Naive thymus-derived CD4-positive, alpha-beta T cell (primary cell): Measurements from ENCODE around the gene IFI30. TPM values are rescaled to one million over a fixed set of nuclear protein-coding genes. Genes with fewer than 3 reads are reported as not detected.

Experiments used
- ATAC-seq: fragments of 150-1000 bp; cut with Tn5 transposase; 2 replicates; pipeline ENCODE4 v1.10.0; 2021; ENCODE audit warnings: mild to moderate bottlenecking, moderate library complexity
- CTCF ChIA-PET: fragments of 350-600 bp; sonication (Branson Sonifier 250); formaldehyde crosslinking; loops from one replicate; lab custom pipeline; 2021; ENCODE audit warnings: antibody characterized with exemption; lab: Charles Lee
- POLR2A ChIA-PET: fragments of 350-600 bp; sonication (Branson Sonifier 250); formaldehyde crosslinking; loops from one replicate; lab custom pipeline; 2021; ENCODE audit warnings: antibody characterized with exemption, inconsistent platforms; lab: Charles Lee
- DNase-seq, 9 donors: peaks; one replicate each; pipeline versions ENCODE4 v3.0.0 to v3.0.0-alpha.2; 2020 to 2022; ENCODE audit warnings: mixed read lengths in 1 of 9
- H3K27ac ChIP-seq: one replicate; pipeline ENCODE4 v1.7.0; 2013; ENCODE audit warnings: mild to moderate bottlenecking, low read depth, low read length, moderate library complexity
- H3K27me3 ChIP-seq, 2 donors: one replicate each; pipeline ENCODE4 v1.7.0; 2013; ENCODE audit warnings: low read length in 2 of 2, mild to moderate bottlenecking in 2 of 2, moderate library complexity in 2 of 2; ENCODE audit not compliant: control insufficient read depth in 2 of 2, insufficient read depth in 2 of 2
- H3K36me3 ChIP-seq, 3 experiments: 1 replicate in 2 of 3; 2 replicates in 1 of 3; pipeline ENCODE4 v1.7.0; 2013; ENCODE audit warnings: low read length in 3 of 3, mild to moderate bottlenecking in 3 of 3, moderate library complexity in 1 of 3; ENCODE audit not compliant: insufficient read depth in 3 of 3, control insufficient read depth in 2 of 3
- H3K4me1 ChIP-seq, 2 donors: one replicate each; pipeline ENCODE4 v1.7.0; 2013; ENCODE audit warnings: low read length in 2 of 2, mild to moderate bottlenecking in 2 of 2, moderate library complexity in 1 of 2; ENCODE audit not compliant: control insufficient read depth in 2 of 2, insufficient read depth in 2 of 2
- H3K4me3 ChIP-seq: 2 replicates; pipeline ENCODE4 v1.7.0; 2013; ENCODE audit warnings: mild to moderate bottlenecking, low read length
- H3K9me3 ChIP-seq, 3 experiments: 1 replicate in 2 of 3; 2 replicates in 1 of 3; pipeline ENCODE4 v1.7.0; 2013; ENCODE audit warnings: low read length in 3 of 3; ENCODE audit not compliant: control insufficient read depth in 2 of 3
- H3K27ac Mint-ChIP-seq, 9 donors: one replicate each; pipeline ENCODE4 v1.8.0; 2020 to 2022; ENCODE audit warnings: mixed read lengths in 9 of 9, mild to moderate bottlenecking in 8 of 9, moderate library complexity in 5 of 9, inconsistent platforms in 2 of 9
- H3K27me3 Mint-ChIP-seq, 5 donors: one replicate each; pipeline ENCODE4 v1.8.0; 2021 to 2022; ENCODE audit warnings: mixed read lengths in 5 of 5, mild to moderate bottlenecking in 1 of 5
- H3K36me3 Mint-ChIP-seq, 5 donors: one replicate each; pipeline ENCODE4 v1.8.0; 2020 to 2022; ENCODE audit warnings: mixed read lengths in 5 of 5, mild to moderate bottlenecking in 3 of 5, inconsistent platforms in 1 of 5
- H3K4me1 Mint-ChIP-seq, 7 donors: one replicate each; pipeline ENCODE4 v1.8.0; 2020 to 2022; ENCODE audit warnings: mixed read lengths in 7 of 7, mild to moderate bottlenecking in 3 of 7, inconsistent platforms in 1 of 7
- H3K4me3 Mint-ChIP-seq, 10 donors: one replicate each; pipeline ENCODE4 v1.8.0; 2020 to 2022; ENCODE audit warnings: mild to moderate bottlenecking in 10 of 10, mixed read lengths in 10 of 10, moderate library complexity in 6 of 10, inconsistent platforms in 2 of 10
- H3K9me3 Mint-ChIP-seq, 11 donors: one replicate each; pipeline ENCODE4 v1.8.0; 2020 to 2022; ENCODE audit warnings: mixed read lengths in 11 of 11, mild to moderate bottlenecking in 4 of 11, inconsistent platforms in 1 of 11, moderate library complexity in 1 of 11
- intact Hi-C, 2 donors: fragments of 100-400 bp; cut with micrococcal nuclease; formaldehyde crosslinking; loops; one replicate each; pipeline ENCODE4 v1.15.1; 2023
- polyA plus RNA-seq, 2 donors: library from polyadenylated mRNA; unstranded; fragments of 300-500 nt; fragmentation: Illumina TruSeq; gene quantifications; one replicate each; pipeline ENCODE4 v1.2.3, GENCODE V29; 2021
- total RNA-seq, 6 experiments: library from RNA in 5 of 6; stranded (reverse) in 5 of 6; gene quantifications; 1 replicate in 5 of 6; 2 replicates in 1 of 6; pipeline ENCODE4 v1.2.3 and lab custom pipeline; 2021 to 2026

IFI30 gene
- total and polyA plus RNA-seq, 7 experiments from 2014 or later: 6.7 to 514 (median 59.3) TPM

GRCh38 chr19:18155095-18156087 is 18.2 kb upstream of the IFI30 start:
- ATAC-seq (no peak), DNase-seq (no peak)
- H3K27ac ChIP-seq: no peak overlapping the region
- Mint-ChIP-seq H3K27ac (peak overlapping the region in 3 of 9 donors; percentile 17 to 94 (median 36)), H3K27me3 (no peaks in the 10 kb centered on the region), H3K4me3 (peak overlapping the region in 7 of 10 donors; percentile 18 to 91 (median 49)), H3K4me1 (peaks cover 9 to 34% (median 25%) of the 10 kb centered on the region in 7 donors), H3K9me3 (peaks cover 0 to 2% (median 0%) of the 10 kb centered on the region in 11 donors), H3K36me3 (peaks cover 0 to 5% (median 0%) of the 10 kb centered on the region in 5 donors)
- no peaks in the 10 kb centered on the region for H3K27me3 ChIP-seq
- peaks cover 0 to 16% (median 0%) of the 10 kb centered on the region in 3 experiments for H3K36me3 ChIP-seq
- H3K9me3 ChIP-seq: no peaks in the 10 kb centered on the region
- intact Hi-C loops: loop anchor here in 1 of 2 donors (10.0 kb wide), 1 partner anchor 221 kb away; the partner anchor contains the start of gene CCDC124
- no peak overlapping the region for H3K4me3 ChIP-seq
- peaks cover 17 to 20% of the 10 kb centered on the region in 2 donors for H3K4me1 ChIP-seq
- ChIA-PET CTCF (interaction anchor here (1.2 kb wide), 1 partner anchor 42 kb away, joined by 4 read pairs; no protein-coding TSS in a partner anchor), POLR2A (interaction anchor here (0.6 to 1.4 kb wide), 2 partner anchors 36 to 124 kb away, joined by 3 to 4 read pairs; no protein-coding TSS in a partner anchor)

- H3K4me3 ChIP-seq: no peak overlapping the region
- Mint-ChIP-seq H3K9me3 (peaks cover 0 to 2% (median 0%) of the 10 kb centered on the region in 11 donors), H3K27ac (peak overlapping the region in 3 of 9 donors; percentile 45 to 77 (median 56)), H3K4me3 (no peak overlapping the region), H3K36me3 (peaks cover 0 to 5% (median 0%) of the 10 kb centered on the region in 5 donors), H3K27me3 (no peaks in the 10 kb centered on the region), H3K4me1 (peaks cover 9 to 38% (median 30%) of the 10 kb centered on the region in 7 donors)
- CTCF ChIA-PET: no interaction called here
- no peaks in the 10 kb centered on the region for H3K9me3 ChIP-seq
- ATAC-seq: no peak
- POLR2A ChIA-PET: no interaction called here
- no peaks in the 10 kb centered on the region for H3K27me3 ChIP-seq
- H3K4me1 ChIP-seq: peaks cover 16 to 21% of the 10 kb centered on the region in 2 donors
- H3K36me3 ChIP-seq: peaks cover 0 to 16% (median 0%) of the 10 kb centered on the region in 3 experiments
- intact Hi-C loops: loop anchor here in 1 of 2 donors (10.0 kb wide), 1 partner anchor 221 kb away; the partner anchor contains the start of gene CCDC124
- no peak for DNase-seq
- no peak overlapping the region for H3K27ac ChIP-seq
These were observed 17.3 kb upstream of the IFI30 start for GRCh38 chr19:18156268-18156667.

GRCh38 chr19:18156841-18157464 is 16.7 kb upstream of the IFI30 start:
- Histone ChIP-seq H3K27me3 (no peaks in the 10 kb centered on the region), H3K27ac (no peak overlapping the region), H3K4me1 (peaks cover 10 to 21% of the 10 kb centered on the region in 2 donors), H3K4me3 (no peak overlapping the region), H3K9me3 (no peaks in the 10 kb centered on the region), H3K36me3 (peaks cover 0 to 16% (median 0%) of the 10 kb centered on the region in 3 experiments)
- DNase-seq (no peak), ATAC-seq (no peak)
- H3K27ac Mint-ChIP-seq: no peak overlapping the region
- no peaks in the 10 kb centered on the region for H3K27me3 Mint-ChIP-seq
- POLR2A ChIA-PET: no interaction called here
- peaks cover 0 to 5% (median 0%) of the 10 kb centered on the region in 5 donors for H3K36me3 Mint-ChIP-seq
- peaks cover 9 to 34% (median 26%) of the 10 kb centered on the region in 7 donors for H3K4me1 Mint-ChIP-seq
- H3K4me3 Mint-ChIP-seq: no peak overlapping the region
- intact Hi-C loops: loop anchor here in 1 of 2 donors (10.0 kb wide), 1 partner anchor 222 kb away; the partner anchor contains the start of gene CCDC124
- peaks cover 0 to 2% (median 0%) of the 10 kb centered on the region in 11 donors for H3K9me3 Mint-ChIP-seq
- CTCF ChIA-PET: interaction anchor here (0.6 to 1.5 kb wide), 3 partner anchors 38 to 96 kb away, joined by 3 to 5 read pairs (median 4); no protein-coding TSS in a partner anchor

DNA sequence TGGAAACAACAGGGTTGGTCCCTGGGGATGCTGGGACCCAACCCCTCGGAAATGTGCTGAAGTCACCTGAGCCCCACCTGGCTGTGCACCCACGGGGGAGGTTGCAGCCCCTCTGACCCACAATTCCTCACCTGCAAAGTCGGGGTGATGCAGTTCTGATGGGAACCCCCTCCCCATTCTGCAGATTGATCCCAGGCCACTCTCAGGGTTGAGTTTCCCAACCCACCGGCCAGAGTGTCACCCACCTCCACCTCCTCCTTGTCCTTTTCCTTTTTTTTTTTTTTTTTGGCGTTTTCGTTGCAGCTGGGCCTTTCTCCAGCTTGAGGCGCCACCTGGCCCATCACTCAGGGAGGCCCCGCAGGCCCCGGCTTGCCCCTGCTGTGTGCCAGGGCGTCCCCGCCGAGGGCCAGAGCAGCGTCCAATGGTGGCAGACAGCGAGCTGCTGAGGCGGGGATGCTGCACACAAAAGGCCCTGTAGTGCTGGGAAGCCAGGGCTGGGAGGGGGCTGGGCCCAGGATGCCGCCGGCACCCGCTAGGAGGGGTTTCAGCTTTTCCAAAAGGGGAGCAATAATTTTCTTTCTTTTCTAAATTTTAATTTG is 16.0 kb upstream of the IFI30 start:
- H3K27me3 Mint-ChIP-seq: no peaks in the 10 kb centered on the region
- DNase-seq (no peak), ATAC-seq (no peak)
- H3K36me3 Mint-ChIP-seq: peaks cover 0 to 5% (median 0%) of the 10 kb centered on the region in 5 donors
- peaks cover 0 to 2% (median 0%) of the 10 kb centered on the region in 11 donors for H3K9me3 Mint-ChIP-seq
- Histone ChIP-seq H3K9me3 (no peaks in the 10 kb centered on the region), H3K27ac (no peak overlapping the region), H3K27me3 (no peaks in the 10 kb centered on the region), H3K4me3 (no peak overlapping the region), H3K36me3 (peaks cover 0 to 22% (median 0%) of the 10 kb centered on the region in 3 experiments), H3K4me1 (peaks cover 10 to 22% of the 10 kb centered on the region in 2 donors)
- H3K4me3 Mint-ChIP-seq: no peak overlapping the region
- intact Hi-C loops: loop anchor here in 1 of 2 donors (10.0 kb wide), 1 partner anchor 223 kb away; the partner anchor contains the start of gene CCDC124
- H3K4me1 Mint-ChIP-seq: peaks cover 9 to 30% (median 22%) of the 10 kb centered on the region in 7 donors
- POLR2A ChIA-PET: interaction anchor here (0.7 kb wide), 1 partner anchor 35 kb away, joined by 3 read pairs; the partner anchor contains the start of gene MPV17L2
- CTCF ChIA-PET: interaction anchor here (0.6 to 1.5 kb wide), 4 partner anchors 38 to 96 kb away, joined by 3 to 5 read pairs (median 4); no protein-coding TSS in a partner anchor
- H3K27ac Mint-ChIP-seq: no peak overlapping the region

GRCh38 chr19:18158467-18158866 is 15.1 kb upstream of the IFI30 start:
- Histone ChIP-seq H3K4me3 (no peak overlapping the region), H3K9me3 (no peaks in the 10 kb centered on the region), H3K27ac (peak overlapping the region; percentile 14), H3K4me1 (peaks cover 10 to 22% of the 10 kb centered on the region in 2 donors), H3K36me3 (peaks cover 0 to 30% (median 5%) of the 10 kb centered on the region in 3 experiments), H3K27me3 (no peaks in the 10 kb centered on the region)
- POLR2A ChIA-PET: no interaction called here
- H3K27me3 Mint-ChIP-seq: no peaks in the 10 kb centered on the region
- ATAC-seq (no peak), DNase-seq (no peak)
- H3K4me1 Mint-ChIP-seq: peaks cover 9 to 30% (median 22%) of the 10 kb centered on the region in 7 donors
- H3K27ac Mint-ChIP-seq: peak overlapping the region in 2 of 9 donors; percentile 38 to 65
- H3K9me3 Mint-ChIP-seq: peaks cover 0 to 2% (median 0%) of the 10 kb centered on the region in 11 donors
- CTCF ChIA-PET: interaction anchor here (1.2 to 1.5 kb wide), 3 partner anchors 39 to 94 kb away, joined by 3 to 4 read pairs (median 3); no protein-coding TSS in a partner anchor
- H3K4me3 Mint-ChIP-seq: no peak overlapping the region
- H3K36me3 Mint-ChIP-seq: peaks cover 0 to 10% (median 4%) of the 10 kb centered on the region in 5 donors
- intact Hi-C loops: loop anchor here in 1 of 2 donors (10.0 kb wide), 1 partner anchor 224 kb away; the partner anchor contains the start of gene CCDC124
